Urinary bladder (tissue), 4 donors: ENCODE measurements around the gene MLN. TPM values are rescaled to one million over a fixed set of nuclear protein-coding genes. Genes with fewer than 3 reads are reported as not detected.
A peak's percentile ranks its signal among the peaks of the same experiment; 100 is the strongest.
"Not testable (repeated sequence)": the region's sequence is repeated elsewhere in the genome, so short reads cannot be mapped to it uniquely, and the experiment has no call there.

Experiments used
- DNase-seq: peaks from one replicate; pipeline ENCODE4 v3.0.0-alpha.2; 2015; ENCODE audit errors: extremely low spot score
- H3K27ac ChIP-seq: one replicate; pipeline ENCODE4 v1.5.1; 2013; ENCODE audit warnings: low read depth, mild to moderate bottlenecking, moderate library complexity
- H3K36me3 ChIP-seq: one replicate; pipeline ENCODE4 v1.6.1; 2013; ENCODE audit warnings: mild to moderate bottlenecking, moderate library complexity; ENCODE audit not compliant: insufficient read depth
- H3K4me1 ChIP-seq: one replicate; pipeline ENCODE4 v1.6.1; 2013; ENCODE audit warnings: mild to moderate bottlenecking, moderate library complexity; ENCODE audit not compliant: insufficient read depth
- H3K4me3 ChIP-seq: one replicate; pipeline ENCODE4 v1.5.1; 2013; ENCODE audit warnings: low read depth, low read length
- WGBS: extraction: QIAGEN DNeasy Blood & Tissue Kit; methylation state at CpG from one replicate; pipeline ENCODE4 v1.1.7; 2013; 5-methylcytosine and 5-hydroxymethylcytosine counted together
- polyA plus RNA-seq: library from polyadenylated mRNA; stranded (reverse); fragments of 200-250 nt; gene quantifications from one replicate; pipeline ENCODE4 v1.2.3, GENCODE V29; 2013
- total RNA-seq: library from RNA; depleted of rRNA; stranded (reverse); fragments of >200 nt; gene quantifications from one replicate; pipeline ENCODE4 v1.2.3, GENCODE V29; 2014
- donor health status: healthy with polysubstance abuse.
- donor health status: healthy.

The MLN gene
- total and polyA plus RNA-seq, 2 donors, result not detected

GRCh38 chr6:33841070-33841469 is 37.3 kb upstream of the MLN start:
- 93% methylated on average over 3 of the region's 3 CpGs for WGBS
- no peak for DNase-seq
- Histone ChIP-seq H3K36me3 (no peaks in the 10 kb centered on the region), H3K4me1 (no peaks in the 10 kb centered on the region), H3K27ac (no peak overlapping the region), H3K4me3 (no peak overlapping the region)

GRCh38 chr6:33840048-33840926 is 36.5 kb upstream of the MLN start:
- H3K4me3 ChIP-seq, result no peak overlapping the region
- H3K4me1 ChIP-seq, result no peaks in the 10 kb centered on the region
- 70% methylated on average over 12 of the region's 12 CpGs for WGBS
- DNase-seq, result peak; percentile 57
- no peaks in the 10 kb centered on the region for H3K36me3 ChIP-seq
- H3K27ac ChIP-seq, result no peak overlapping the region

GRCh38 chr6:33839399-33840047 is 35.7 kb upstream of the MLN start:
- Histone ChIP-seq H3K36me3 (no peaks in the 10 kb centered on the region), H3K4me1 (no peaks in the 10 kb centered on the region), H3K27ac (no peak overlapping the region), H3K4me3 (no peak overlapping the region)
- 76% methylated on average over 11 of the region's 11 CpGs for WGBS
- no peak for DNase-seq

GRCh38 chr6:33838983-33839382 is 35.2 kb upstream of the MLN start:
- H3K36me3 ChIP-seq, result no peaks in the 10 kb centered on the region
- H3K4me1 ChIP-seq, result no peaks in the 10 kb centered on the region
- WGBS, result 75% methylated on average over 10 of the region's 10 CpGs
- H3K4me3 ChIP-seq, result no peak overlapping the region
- H3K27ac ChIP-seq, result no peak overlapping the region
- no peak for DNase-seq

GRCh38 chr6:33837971-33838665 is 34.3 kb upstream of the MLN start:
- DNase-seq, result no peak
- WGBS, result 26% methylated on average over 12 of the region's 12 CpGs
- Histone ChIP-seq H3K4me1 (no peaks in the 10 kb centered on the region), H3K36me3 (no peaks in the 10 kb centered on the region), H3K27ac (no peak overlapping the region), H3K4me3 (no peak overlapping the region)

- H3K4me3 ChIP-seq, result no peak overlapping the region
- no peaks in the 10 kb centered on the region for H3K36me3 ChIP-seq
- no peaks in the 10 kb centered on the region for H3K4me1 ChIP-seq
- WGBS, result 86% methylated on average over 3 of the region's 3 CpGs
- no peak overlapping the region for H3K27ac ChIP-seq
- DNase-seq, result no peak
These were observed 33.1 kb upstream of the MLN start for GRCh38 chr6:33836806-33837469.

GRCh38 chr6:33834401-33835392 is 30.9 kb upstream of the MLN start:
- H3K4me1 ChIP-seq, result no peaks in the 10 kb centered on the region
- H3K4me3 ChIP-seq, result no peak overlapping the region
- no peak for DNase-seq
- H3K27ac ChIP-seq, result no peak overlapping the region
- 86% methylated on average over 22 of the region's 22 CpGs for WGBS
- H3K36me3 ChIP-seq, result no peaks in the 10 kb centered on the region

GRCh38 chr6:33833599-33833998 is 29.8 kb upstream of the MLN start:
- Histone ChIP-seq H3K27ac (no peak overlapping the region), H3K4me3 (no peak overlapping the region), H3K36me3 (no peaks in the 10 kb centered on the region), H3K4me1 (no peaks in the 10 kb centered on the region)
- DNase-seq, result no peak
- 93% methylated on average over 6 of the region's 6 CpGs for WGBS

- not testable (repeated sequence) for H3K36me3 ChIP-seq, H3K27ac ChIP-seq, H3K4me1 ChIP-seq, DNase-seq, H3K4me3 ChIP-seq
- 97% methylated on average over 28 of the region's 32 CpGs for WGBS
These were observed 29.0 kb upstream of the MLN start for GRCh38 chr6:33832831-33833230.

GRCh38 chr6:33831725-33832124 is 27.9 kb upstream of the MLN start:
- not testable (repeated sequence) for H3K4me1 ChIP-seq, H3K36me3 ChIP-seq, H3K4me3 ChIP-seq, DNase-seq, H3K27ac ChIP-seq
- 72% methylated on average over 4 of the region's 5 CpGs for WGBS

GRCh38 chr6:33830635-33831240 is 26.9 kb upstream of the MLN start:
- no peaks in the 10 kb centered on the region for H3K36me3 ChIP-seq
- H3K4me1 ChIP-seq, result no peaks in the 10 kb centered on the region
- H3K27ac ChIP-seq, result no peak overlapping the region
- 80% methylated on average over 21 of the region's 21 CpGs for WGBS
- DNase-seq, result no peak
- no peak overlapping the region for H3K4me3 ChIP-seq
